Loucy (cell line): ENCODE data around the gene TANGO2.

ENCODE experiments used
- CTCF ChIP-seq: fragments of 200-600 bp; sonication (generic); conservative IDR thresholded peaks from 2 replicates; pipeline ENCODE4 v1.5.1; 2014; ENCODE audit warnings: mild to moderate bottlenecking, antibody characterized with exemption, low read length
- EZH2phosphoT487 ChIP-seq: fragments of 200-600 bp; IDR thresholded peaks from 2 replicates; pipeline ENCODE4 v1.6.1; 2018; ENCODE audit warnings: antibody characterized with exemption, mild to moderate bottlenecking, moderate library complexity, borderline replicate concordance

DNA sequence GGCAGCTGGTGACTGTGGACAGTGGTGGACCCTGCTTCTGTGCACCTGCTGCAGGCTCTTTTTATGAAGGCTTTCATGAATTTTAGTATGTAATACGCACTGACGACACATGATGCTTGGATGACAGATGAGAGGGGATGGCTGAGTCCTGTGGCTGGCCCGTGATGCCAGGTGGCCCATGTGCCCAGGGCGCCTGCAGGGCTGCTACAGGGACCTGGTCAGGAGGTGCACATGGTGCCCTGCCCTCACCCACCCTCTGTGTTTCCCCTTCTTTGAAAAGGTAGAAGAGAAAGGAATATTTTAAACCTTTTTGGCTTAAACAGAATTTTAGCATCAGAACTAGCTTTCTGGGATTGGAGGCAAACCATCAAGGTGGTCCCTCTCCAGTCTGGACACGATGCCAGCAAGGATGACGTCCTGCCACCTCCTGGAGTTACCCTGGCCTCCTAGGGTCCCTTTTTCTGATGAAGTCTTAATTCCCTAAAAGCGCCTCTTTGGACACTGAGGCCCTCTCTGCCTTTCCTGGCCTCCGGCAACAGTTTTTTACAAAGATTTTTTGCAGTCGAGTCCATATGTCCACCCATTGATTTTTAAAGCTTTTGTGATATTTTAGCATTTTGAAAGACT is 89.6 kb downstream of the TANGO2 start:
- TF ChIP-seq CTCF (no peak), EZH2phosphoT487 (no peak)
